GM13977 (cell line): ENCODE data around the gene LAIR1.

ENCODE experiments used
- DNase-seq: peaks from one replicate; pipeline ENCODE4 v3.0.0; 2012; ENCODE audit warnings: low spot score
- CTCF ChIP-seq: IDR thresholded peaks from 2 replicates; pipeline ENCODE4 v1.5.1; 2012; ENCODE audit warnings: mild to moderate bottlenecking, control low read depth; ENCODE audit not compliant: insufficient read depth; ENCODE audit errors: extremely low read depth, missing control alignments
- in situ Hi-C: fragments of 300-500 bp; cut with MboI; formaldehyde crosslinking; loops from one replicate; pipeline ENCODE4 v1.12.0; 2022; ENCODE audit warnings: low sequenced_read_pairs, low pct_unique_long_range_greater_than_20kb, mixed read lengths, inconsistent platforms; ENCODE audit not compliant: unreplicated experiment

Gene LAIR1

GRCh38 chr19:54392105-54392504 is 27.4 kb upstream of the LAIR1 start:
- TF ChIP-seq CTCF, result no peak
- in situ Hi-C loops, result no loop called here
- DNase-seq, result no peak

- in situ Hi-C loops, result no loop called here
- no peak for DNase-seq
- TF ChIP-seq CTCF, result no peak
Observed at GRCh38 chr19:54391589-54392061, 26.9 kb upstream of the LAIR1 start.

- in situ Hi-C loops, result no loop called here
- peak; percentile 64 for DNase-seq
- TF ChIP-seq CTCF, result peak; percentile 80
Observed at GRCh38 chr19:54390942-54391577, 26.3 kb upstream of the LAIR1 start.

- no peak for TF ChIP-seq CTCF
- in situ Hi-C loops, result no loop called here
- no peak for DNase-seq
Observed at GRCh38 chr19:54389553-54389952, 24.8 kb upstream of the LAIR1 start.

- in situ Hi-C loops, result no loop called here
- peak; percentile 43 for DNase-seq
- no peak for TF ChIP-seq CTCF
Observed at GRCh38 chr19:54388802-54389139, 24.0 kb upstream of the LAIR1 start.

DNA sequence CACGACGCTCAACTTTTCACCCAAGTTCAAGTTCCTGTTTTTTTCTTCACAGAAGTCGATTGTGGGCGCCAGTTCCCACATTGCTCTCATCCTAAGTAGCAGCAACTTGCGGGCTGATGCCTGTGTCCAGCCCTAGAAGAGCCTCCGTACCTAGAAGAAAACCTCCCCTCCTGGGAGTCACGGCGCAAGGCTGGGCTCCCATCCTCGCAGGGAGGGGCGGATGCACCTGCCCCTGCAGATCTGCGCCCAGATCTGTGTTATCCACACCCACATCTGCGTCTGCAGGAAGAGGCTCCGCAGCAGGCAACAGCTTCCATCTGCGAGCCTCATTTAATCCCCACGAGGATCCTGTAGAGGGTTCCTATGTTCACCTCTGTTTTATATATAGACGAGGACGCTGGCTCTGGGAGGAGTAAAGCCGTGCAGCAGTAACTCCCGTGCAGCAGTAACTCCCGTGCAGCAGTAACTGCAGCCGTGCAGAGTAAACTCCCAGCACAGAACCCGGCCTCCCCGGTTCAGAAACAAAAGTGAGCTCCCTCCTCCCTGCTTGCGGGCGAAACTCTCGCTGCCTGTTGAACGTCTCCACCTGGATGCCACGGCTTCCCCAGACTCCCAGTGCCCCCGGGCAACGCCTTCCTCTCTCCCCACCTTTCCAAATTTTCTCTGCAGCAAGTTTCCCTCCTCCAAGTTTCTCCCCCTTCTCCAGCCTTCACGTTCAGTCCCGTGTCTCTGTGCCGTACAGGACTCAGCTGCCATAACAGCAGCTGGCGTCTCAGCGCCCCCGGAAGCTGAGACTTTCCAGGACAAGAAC is 23.5 kb upstream of the LAIR1 start:
- peak; percentile 45 for DNase-seq
- TF ChIP-seq CTCF, result no peak
- in situ Hi-C loops, result no loop called here
